PC-3 (cell line): ENCODE results near the gene SCAMP4. TPM values are rescaled to one million over a fixed set of nuclear protein-coding genes. Genes with fewer than 3 reads are reported as not detected.

ENCODE experiments used
- ATAC-seq: fragments of 200-7000 bp; cut with Tn5 transposase; 2 replicates; pipeline ENCODE4 v1.9.1; 2020; ENCODE audit warnings: mild to moderate bottlenecking, moderate library complexity
- BruUV-seq: library from RNA; stranded (reverse); fragments of 400-500 nt; replicated peaks from 2 replicates; lab custom pipeline; 2021; lab: Mats Ljungman, UMichigan
- CTCF ChIA-PET: fragments of 300-600 bp; sonication (Branson Sonifier 250); formaldehyde crosslinking; loops from one replicate; lab custom pipeline; 2022; ENCODE audit warnings: antibody characterized with exemption; lab: Charles Lee
- POLR2A ChIA-PET: fragments of 300-600 bp; sonication (Branson Sonifier 250); formaldehyde crosslinking; loops from one replicate; lab custom pipeline; 2022; ENCODE audit warnings: antibody characterized with exemption; ENCODE audit not compliant: unreplicated experiment; lab: Charles Lee
- DNase-seq: peaks from one replicate; pipeline ENCODE4 v3.0.0-alpha.2; 2015
- H2AFZ ChIP-seq: fragments of 300-600 bp; sonication (generic); 2 replicates; pipeline ENCODE4 v1.6.0; 2016; ENCODE audit warnings: antibody characterized with exemption, low read length
- H3F3A ChIP-seq: fragments of 300-600 bp; sonication (generic); one replicate; pipeline ENCODE4 v1.6.0; 2017; ENCODE audit warnings: antibody characterized with exemption, low read length, control low read depth, mild to moderate bottlenecking; ENCODE audit not compliant: unreplicated experiment
- H3K27ac ChIP-seq: fragments of 300-600 bp; sonication (generic); 2 replicates; pipeline ENCODE4 v1.5.1; 2016; ENCODE audit warnings: mild to moderate bottlenecking, low read length
- H3K27me3 ChIP-seq: fragments of 300-600 bp; sonication (generic); 2 replicates; pipeline ENCODE4 v1.6.1; 2016; ENCODE audit warnings: low read length, mixed read lengths
- H3K36me3 ChIP-seq: fragments of 300-600 bp; sonication (generic); 2 replicates; pipeline ENCODE4 v1.6.1; 2016; ENCODE audit warnings: low read depth, mixed run types, low read length, mixed read lengths
- H3K4me1 ChIP-seq: fragments of 300-600 bp; sonication (generic); 2 replicates; pipeline ENCODE4 v1.5.1; 2016; ENCODE audit warnings: low read length; ENCODE audit not compliant: insufficient read depth
- H3K4me2 ChIP-seq: fragments of 300-600 bp; sonication (generic); 2 replicates; pipeline ENCODE4 v1.6.0; 2016; ENCODE audit warnings: low read length
- H3K4me3 ChIP-seq: fragments of 300-600 bp; sonication (generic); 2 replicates; pipeline ENCODE4 v1.5.1; 2016; ENCODE audit warnings: mild to moderate bottlenecking, low read length, mixed read lengths
- H3K79me2 ChIP-seq: fragments of 300-600 bp; sonication (generic); 2 replicates; pipeline ENCODE4 v1.6.1; 2017; ENCODE audit warnings: low read length, mixed read lengths
- H3K9ac ChIP-seq: fragments of 300-600 bp; sonication (generic); 2 replicates; pipeline ENCODE4 v1.6.0; 2016; ENCODE audit warnings: mild to moderate bottlenecking, low read length
- H3K9me2 ChIP-seq: fragments of 300-600 bp; sonication (generic); replicated peaks from 2 replicates; pipeline ENCODE4 v1.6.1; 2016; ENCODE audit warnings: mixed run types, low read length, mixed read lengths
- H3K9me3 ChIP-seq: fragments of 300-600 bp; sonication (generic); 2 replicates; pipeline ENCODE4 v1.6.1; 2016; ENCODE audit warnings: low read length, mixed read lengths
- H4K20me1 ChIP-seq: fragments of 300-600 bp; sonication (generic); 2 replicates; pipeline ENCODE4 v1.6.1; 2016; ENCODE audit warnings: low read length, mixed read lengths
- CTCF ChIP-seq: fragments of 300-600 bp; sonication (generic); conservative IDR thresholded peaks from 2 replicates; pipeline ENCODE4 v1.5.1; 2017; ENCODE audit warnings: antibody characterized with exemption, low read depth, mild to moderate bottlenecking, low read length
- EZH2 ChIP-seq: fragments of 300-600 bp; sonication (generic); IDR thresholded peaks from one replicate; pipeline ENCODE4 v1.6.1; 2017; ENCODE audit warnings: antibody characterized with exemption, mild to moderate bottlenecking, low read length; ENCODE audit not compliant: unreplicated experiment
- EZH2phosphoT487 ChIP-seq: fragments of 300-600 bp; sonication (generic); IDR thresholded peaks from 2 replicates; pipeline ENCODE4 v1.6.1; 2018; ENCODE audit warnings: mild to moderate bottlenecking, antibody characterized with exemption, low read length, borderline replicate concordance
- intact Hi-C: fragments of 100-400 bp; cut with micrococcal nuclease; formaldehyde crosslinking; loops from 2 replicates; pipeline ENCODE4 v1.9.0; 2023
- total RNA-seq: library from RNA; depleted of rRNA; stranded (reverse); fragments of >200 nt; gene quantifications from 2 replicates; pipeline ENCODE4 v1.2.3, GENCODE V29; 2014

The SCAMP4 gene
- total RNA-seq, 1 experiment from 2014 or later: 61.5 TPM

- peaks cover 2% of the 10 kb centered on the region; the same call in 1 of the 2 replicates for H3K4me1 ChIP-seq
- no peak overlapping the region for H3K4me3 ChIP-seq
- H3K9me3 ChIP-seq: no peaks in the 10 kb centered on the region
- POLR2A ChIA-PET: no interaction called here
- H4K20me1 ChIP-seq: peaks cover 6% of the 10 kb centered on the region; the same call in 1 of the 2 replicates
- no peaks in the 10 kb centered on the region for H3K27me3 ChIP-seq
- DNase-seq: no peak
- no peak overlapping the region for H3K27ac ChIP-seq
- no peak for ATAC-seq
- intact Hi-C loops: no loop called here
- no peaks in the 10 kb centered on the region for H3F3A ChIP-seq
- H3K9ac ChIP-seq: no peak overlapping the region
- no peak for TF ChIP-seq CTCF
- no peak for TF ChIP-seq EZH2phosphoT487
- no peak for TF ChIP-seq EZH2
- H3K9me2 ChIP-seq: no peaks in the 10 kb centered on the region
- H2AFZ ChIP-seq: no peak overlapping the region
- BruUV-seq: no TSS peak
- H3K79me2 ChIP-seq: peaks cover 8% of the 10 kb centered on the region
- CTCF ChIA-PET: no interaction called here
- no peaks in the 10 kb centered on the region for H3K36me3 ChIP-seq
- H3K4me2 ChIP-seq: no peak overlapping the region
Measured at GRCh38 chr19:1866693-1867348, 38.4 kb upstream of the SCAMP4 start.

- ATAC-seq: no peak
- Histone ChIP-seq H3K4me1 (peaks cover 2% of the 10 kb centered on the region; the same call in 1 of the 2 replicates), H3K4me2 (no peak overlapping the region), H3K9me3 (no peaks in the 10 kb centered on the region), H3K79me2 (peaks cover 4% of the 10 kb centered on the region), H4K20me1 (0 out of 2 replicates have a peak, but pooled peaks cover 1% of the 10 kb centered on the region), H3K4me3 (no peak overlapping the region), H3K27me3 (no peaks in the 10 kb centered on the region), H3K9me2 (no peaks in the 10 kb centered on the region), H3K9ac (no peak overlapping the region), H3F3A (no peaks in the 10 kb centered on the region), H3K36me3 (no peaks in the 10 kb centered on the region), H3K27ac (no peak overlapping the region), H2AFZ (no peak overlapping the region)
- intact Hi-C loops: no loop called here
- no peak for DNase-seq
- TF ChIP-seq CTCF (no peak), EZH2phosphoT487 (no peak), EZH2 (no peak)
- CTCF ChIA-PET: no interaction called here
- BruUV-seq: no TSS peak
- POLR2A ChIA-PET: no interaction called here
Measured at GRCh38 chr19:1867349-1867724, 37.9 kb upstream of the SCAMP4 start.

GRCh38 chr19:1868971-1869370 is 36.2 kb upstream of the SCAMP4 start:
- no peak for DNase-seq
- Histone ChIP-seq H3K36me3 (no peaks in the 10 kb centered on the region), H3K9ac (no peak overlapping the region), H4K20me1 (no peaks in the 10 kb centered on the region), H3K79me2 (peaks cover 18% of the 10 kb centered on the region), H3K27ac (no peak overlapping the region), H3K4me2 (no peak overlapping the region), H3K9me2 (no peaks in the 10 kb centered on the region), H3K4me1 (peaks cover 8% of the 10 kb centered on the region; the same call in 1 of the 2 replicates), H3K27me3 (no peaks in the 10 kb centered on the region), H3K9me3 (no peaks in the 10 kb centered on the region), H3F3A (no peaks in the 10 kb centered on the region), H3K4me3 (no peak overlapping the region), H2AFZ (no peak overlapping the region)
- ChIA-PET POLR2A (no interaction called here), CTCF (no interaction called here)
- no peak for ATAC-seq
- intact Hi-C loops: no loop called here
- TF ChIP-seq EZH2 (no peak), EZH2phosphoT487 (no peak), CTCF (no peak)
- no TSS peak for BruUV-seq
